GM12878 (cell line): ENCODE data around the gene SLC4A2. TPM values are rescaled to one million over a fixed set of nuclear protein-coding genes. Genes with fewer than 3 reads are reported as not detected.

Experiments
- ATAC-seq: fragments of 200-7000 bp; cut with Tn5 transposase; 3 replicates; pipeline ENCODE4 v1.9.1; 2020; ENCODE audit warnings: mild to moderate bottlenecking, moderate library complexity
- BruUV-seq: library from RNA; stranded (reverse); fragments of 400-500 nt; replicated peaks from 2 replicates; lab custom pipeline; 2021; lab: Mats Ljungman, UMichigan
- CTCF ChIA-PET: fragments of 300-600 bp; sonication (Branson Sonifier 250); formaldehyde crosslinking; extraction: SDS; loops from one replicate; lab custom pipeline; 2021; ENCODE audit warnings: inconsistent platforms; lab: Yijun Ruan, JAX
- POLR2A ChIA-PET: fragments of 350-600 bp; formaldehyde crosslinking; extraction: SDS; loops from one replicate; lab custom pipeline; 2021; ENCODE audit warnings: inconsistent platforms; lab: Charles Lee
- RAD21 ChIA-PET: fragments of 300-600 bp; sonication (Branson Sonifier 250); formaldehyde crosslinking; loops from one replicate; lab custom pipeline; 2023; ENCODE audit warnings: antibody characterized with exemption; ENCODE audit not compliant: unreplicated experiment; lab: Charles Lee
- SMC1A ChIA-PET: fragments of 300-600 bp; sonication (Branson Sonifier 250); formaldehyde crosslinking; loops from one replicate; lab custom pipeline; 2023; ENCODE audit not compliant: unreplicated experiment, uncharacterized antibody; lab: Charles Lee
- DNase-seq: peaks from one replicate; pipeline ENCODE4 v3.0.0-alpha.2; 2011; ENCODE audit warnings: low read depth, low spot score
- FAIRE-seq: peaks from 3 replicates; lab custom pipeline; 2011; peaks lifted over from hg19 to GRCh38; lab: Jason Lieb, UNC
- H2AFZ ChIP-seq: 2 replicates; pipeline ENCODE4 v1.6.0; 2011; ENCODE audit warnings: low read depth, low read length, control low read depth; ENCODE audit not compliant: control insufficient read depth
- H3K27ac ChIP-seq: 2 replicates; pipeline ENCODE4 v1.5.1; 2011; ENCODE audit warnings: control low read depth; ENCODE audit not compliant: control insufficient read depth, insufficient read depth
- H3K27me3 ChIP-seq, 2 experiments: replicated peaks in 1 of 2; 2 replicates each; pipeline versions ENCODE4 v1.6.0 to v1.6.1; 2011; ENCODE audit warnings: low read length in 1 of 2; ENCODE audit not compliant: control insufficient read depth in 2 of 2, insufficient read depth in 2 of 2
- H3K36me3 ChIP-seq, 2 experiments: 2 replicates each; pipeline ENCODE4 v1.5.1; 2011; ENCODE audit warnings: low read length in 1 of 2; ENCODE audit not compliant: control insufficient read depth in 2 of 2, insufficient read depth in 2 of 2
- H3K4me1 ChIP-seq: 2 replicates; pipeline ENCODE4 v1.6.1; 2011; ENCODE audit warnings: mild to moderate bottlenecking, low read length, moderate library complexity, mixed read lengths; ENCODE audit not compliant: control insufficient read depth, insufficient read depth
- H3K4me2 ChIP-seq: 2 replicates; pipeline ENCODE4 v1.6.0; 2011; ENCODE audit warnings: control low read depth; ENCODE audit not compliant: control insufficient read depth, insufficient read depth
- H3K4me3 ChIP-seq: fragments of 200-600 bp; sonication (generic); 2 replicates; pipeline ENCODE4 v1.5.1; 2016
- H3K79me2 ChIP-seq: 2 replicates; pipeline ENCODE4 v1.6.0; 2011; ENCODE audit warnings: low read length; ENCODE audit not compliant: control insufficient read depth, insufficient read depth
- H3K9ac ChIP-seq: 2 replicates; pipeline ENCODE4 v1.8.0; 2011; ENCODE audit warnings: low read length, control low read depth, mixed read lengths; ENCODE audit not compliant: control insufficient read depth, insufficient read depth
- H3K9me3 ChIP-seq: replicated peaks from 3 replicates; pipeline ENCODE4 v1.5.1; 2011; ENCODE audit warnings: mild to moderate bottlenecking, low read length; ENCODE audit not compliant: control insufficient read depth, insufficient read depth
- H4K20me1 ChIP-seq: 2 replicates; pipeline ENCODE4 v1.6.0; 2011; ENCODE audit not compliant: control insufficient read depth, insufficient read depth
- CEBPZ ChIP-seq: fragments of 150-350 bp; IDR thresholded peaks from 2 replicates; pipeline ENCODE4 v1.6.1; 2016; ENCODE audit warnings: low read depth, low read length
- CREM ChIP-seq: IDR thresholded peaks from 2 replicates; pipeline ENCODE4 v1.6.1; 2014; ENCODE audit warnings: antibody characterized with exemption, low read depth
- ETV6 ChIP-seq, 2 experiments: fragments of 450-650 bp in 1 of 2; IDR thresholded peaks in 1 of 2; conservative IDR thresholded peaks in 1 of 2; 2 replicates each; pipeline ENCODE4 v1.6.1; 2014; ENCODE audit warnings: antibody characterized with exemption in 1 of 2, borderline replicate concordance in 1 of 2, low read depth in 1 of 2, mild to moderate bottlenecking in 1 of 2, moderate library complexity in 1 of 2
- HDAC6 ChIP-seq: fragments of 200-600 bp; sonication (generic); IDR thresholded peaks from one replicate; pipeline ENCODE4 v1.8.0; 2017; ENCODE audit warnings: antibody characterized with exemption; ENCODE audit not compliant: unreplicated experiment
- KAT2A ChIP-seq: conservative IDR thresholded peaks from 2 replicates; pipeline ENCODE4 v1.6.1; 2011; ENCODE audit warnings: low read depth, low read length; ENCODE audit not compliant: control insufficient read depth
- NFYB ChIP-seq: IDR thresholded peaks from 2 replicates; pipeline ENCODE4 v1.6.1; 2011; ENCODE audit warnings: low read depth, mild to moderate bottlenecking, low read length, improper control_type of control experiment, moderate library complexity; ENCODE audit not compliant: insufficient read depth
- NR2C1 ChIP-seq: fragments of 450-650 bp; IDR thresholded peaks from 2 replicates; pipeline ENCODE4 v1.6.1; 2017; ENCODE audit warnings: antibody characterized with exemption, mild to moderate bottlenecking, moderate library complexity
- POU2F2 ChIP-seq: IDR thresholded peaks from 3 replicates; pipeline ENCODE4 v1.6.1; 2011; ENCODE audit warnings: low read depth, mild to moderate bottlenecking, low read length, borderline replicate concordance
- REST ChIP-seq: IDR thresholded peaks from 2 replicates; pipeline ENCODE4 v1.6.1; 2012; ENCODE audit warnings: mild to moderate bottlenecking, low read depth, low read length
- SMARCA5 ChIP-seq: fragments of 450-650 bp; IDR thresholded peaks from 2 replicates; pipeline ENCODE4 v1.6.1; 2017; ENCODE audit warnings: mild to moderate bottlenecking
- STAT1 ChIP-seq: fragments of 450-650 bp; conservative IDR thresholded peaks from 2 replicates; pipeline ENCODE4 v1.6.1; 2014; ENCODE audit warnings: antibody characterized with exemption, mild to moderate bottlenecking
- WRNIP1 ChIP-seq: IDR thresholded peaks from 2 replicates; pipeline ENCODE4 v1.6.1; 2011; ENCODE audit warnings: low read depth, low read length, improper control_type of control experiment, borderline replicate concordance
- ZNF24 ChIP-seq: fragments of 450-650 bp; IDR thresholded peaks from 2 replicates; pipeline ENCODE4 v1.6.1; 2017; ENCODE audit warnings: antibody characterized with exemption, mild to moderate bottlenecking
- WGBS: methylation state at CpG from one replicate; pipeline ENCODE4 v1.1.6; 2016; ENCODE audit warnings: low lambda C conversion rate; ENCODE audit not compliant: insufficient replicate concordance, insufficient coverage; ENCODE audit errors: missing lambda C conversion rate; 5-methylcytosine and 5-hydroxymethylcytosine counted together
- in situ Hi-C: fragments of 300-500 bp; cut with MboI; formaldehyde crosslinking; loops from 9 replicates; pipeline ENCODE4 v1.14.3; 2018; ENCODE audit warnings: mixed read lengths
- intact Hi-C: fragments of 100-400 bp; cut with micrococcal nuclease; formaldehyde crosslinking; loops from one replicate; pipeline ENCODE4 v1.14.2; 2022; ENCODE audit not compliant: unreplicated experiment
- polyA plus RNA-seq, 11 experiments: library from polyadenylated mRNA; depleted of rRNA in 4 of 11; unstranded in 6 of 11; stranded (reverse) in 5 of 11; fragments of >200 nt; fragmentation: Nextera tagmentation in 4 of 11; fragmentation: Illumina TruSeq in 1 of 11; extraction: Ambion mirVana in 4 of 11; extraction: Trizol in 1 of 11; gene quantifications; 1 replicate in 1 of 11; 2 replicates in 10 of 11; pipeline versions ENCODE4 v1.2.1 to v1.2.3, GENCODE V29; 2011 to 2016; ENCODE audit warnings: inconsistent platforms in 2 of 11, missing spikeins in 2 of 11, low read depth in 1 of 11
- total RNA-seq, 4 experiments: library from RNA; depleted of rRNA in 3 of 4; stranded (reverse); fragments of >200 nt in 3 of 4; fragmentation: Illumina TruSeq in 1 of 4; extraction: Trizol in 1 of 4; gene quantifications; 2 replicates each; pipeline versions ENCODE4 v1.2.1 to v1.2.3, GENCODE V29; 2013 to 2021

SLC4A2 gene
- total and polyA plus RNA-seq, 10 of the 15 experiments (the other 5 are each of a cell fraction or from before 2014, with no cell fraction given): 2.7 to 78.6 (median 30.1) TPM

- no peak for TF ChIP-seq KAT2A
- no peak for TF ChIP-seq NFYB
- TF ChIP-seq HDAC6: no peak
These were observed 48.5 kb downstream of the SLC4A2 start (continued) for GRCh38 chr7:151107882-151108281.

- ChIA-PET CTCF (interaction anchor here (0.7 to 3.8 kb wide), 11 partner anchors 15 to 211 kb away, joined by 3 to 31 read pairs (median 6); partner anchors contain the start of gene ABCB8), SMC1A (interaction anchor here (0.9 to 3.3 kb wide), 4 partner anchors 81 to 218 kb away, joined by 3 to 15 read pairs (median 3); partner anchors contain the start of gene ABCB8), POLR2A (interaction anchor here (0.6 kb wide), 1 partner anchor 81 kb away, joined by 3 read pairs; no protein-coding TSS in a partner anchor), RAD21 (interaction anchor here (1.0 to 1.3 kb wide), 2 partner anchors 16 to 81 kb away, joined by 3 to 4 read pairs; partner anchors contain the start of gene ABCB8)
- DNase-seq (no peak), ATAC-seq (no peak), FAIRE-seq (no peak)
- Histone ChIP-seq H3K9me3 (no peaks in the 10 kb centered on the region), H3K4me1 (no peaks in the 10 kb centered on the region), H3K4me3 (no peak overlapping the region), H3K9ac (no peak overlapping the region), H2AFZ (no peak overlapping the region), H3K79me2 (no peaks in the 10 kb centered on the region; the same call in none of the 2 replicates), H3K27me3 (no peaks in the 10 kb centered on the region), H3K27ac (no peak overlapping the region), H3K36me3 (peaks cover 1 to 3% of the 10 kb centered on the region in 2 experiments; a peak in 2 of 4 replicates), H4K20me1 (peaks cover 3% of the 10 kb centered on the region; the same call in 1 of the 2 replicates), H3K4me2 (no peak overlapping the region)
- intact Hi-C loops (loop anchor here (2.0 to 5.0 kb wide), 5 partner anchors 21 to 211 kb away; partner anchors contain the start of genes ABCB8 and SLC4A2), in situ Hi-C loops (no loop called here)
- no TSS peak for BruUV-seq
- 70% methylated on average over 15 of the region's 15 CpGs for WGBS
- TF ChIP-seq CREM (no peak), CEBPZ (no peak), ZNF24 (no peak), WRNIP1 (no peak), ETV6 (conservative IDR thresholded peaks at IDR 0.05 in 1 of 2, IDR thresholded peaks at IDR 0.05 in 1 of 2; ENCODE audit: borderline replicate concordance in 1 of 2, low read depth in 1 of 2) (no peak), POU2F2 (no peak), SMARCA5 (no peak), STAT1 (no peak), REST (no peak), NR2C1 (no peak)
These were observed 50.0 kb downstream of the SLC4A2 start for GRCh38 chr7:151109094-151110048.
